ENCODE results near the gene ADNP.

DNA sequence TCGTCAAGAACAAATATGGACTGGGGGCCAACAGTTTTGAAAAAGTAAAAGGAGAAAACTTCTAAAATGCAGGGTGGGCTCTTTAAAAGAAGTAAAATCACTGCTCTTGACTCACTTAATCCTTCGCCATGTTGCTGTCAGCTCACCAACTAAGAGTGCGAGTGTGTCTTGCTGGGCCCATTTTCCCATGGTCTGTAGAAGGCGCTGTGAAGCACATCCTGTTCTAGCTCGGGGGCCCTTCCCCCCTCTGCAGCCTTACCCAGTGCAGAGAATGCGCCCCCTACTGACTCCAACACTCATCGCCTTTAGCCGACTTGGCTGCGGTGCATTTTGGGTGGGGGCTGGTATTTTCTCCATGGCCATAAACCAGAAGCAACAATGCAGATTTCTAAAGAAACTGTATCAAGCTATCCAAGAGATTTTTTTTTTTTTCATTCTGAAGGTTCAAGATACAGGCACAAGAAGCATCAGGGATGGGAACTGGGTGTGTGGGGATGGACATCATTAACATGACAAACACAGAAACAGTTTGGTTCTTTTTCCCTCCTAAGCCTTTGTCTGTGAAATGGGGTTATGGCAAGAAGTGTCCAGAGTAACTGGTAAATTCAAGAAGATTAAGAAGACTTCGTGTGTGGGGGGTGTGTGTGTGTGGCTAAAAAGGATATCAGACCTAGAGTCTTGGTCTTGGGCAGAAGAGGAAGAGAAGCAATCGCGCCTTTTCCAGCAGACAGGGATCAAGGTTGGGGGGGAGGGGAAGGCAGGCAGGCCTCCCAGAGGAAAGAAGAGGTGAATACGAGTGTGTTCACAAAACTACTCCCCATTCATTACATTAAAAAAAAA is 1.7 kb downstream of the ADNP start:
- no peak for TF ChIP-seq POLR2A (IDR thresholded peaks at IDR 0.05)
- peak; percentile 76 to 85 (median 82) for TF ChIP-seq CTCF (IDR thresholded peaks at IDR 0.05)
- TF ChIP-seq EP300 (IDR thresholded peaks at IDR 0.05), result peak in 1 of 2 donors; percentile 66
